OCI-LY1 (cell line): ENCODE data around the gene AAMDC.
"Not testable (repeated sequence)": the region's sequence is repeated elsewhere in the genome, so short reads cannot be mapped to it uniquely, and the experiment has no call there.

Source experiments
- CTCF ChIP-seq: fragments of 200-600 bp; sonication (generic), shearing (Covaris generic); IDR thresholded peaks from 2 replicates; pipeline ENCODE4 v1.5.1; 2017; ENCODE audit warnings: mild to moderate bottlenecking, antibody characterized with exemption, low read length, moderate library complexity, mixed read lengths
- EZH2 ChIP-seq: fragments of 200-600 bp; sonication (generic), shearing (Covaris generic); IDR thresholded peaks from 2 replicates; pipeline ENCODE4 v1.8.0; 2017; ENCODE audit warnings: borderline replicate concordance, mixed run types, mild to moderate bottlenecking, antibody characterized with exemption, low read length, moderate library complexity, mixed read lengths

- not testable (repeated sequence) for TF ChIP-seq CTCF, EZH2
These were observed 70.8 kb downstream of the AAMDC start for GRCh38 chr11:77891703-77892102.
